Measurements from ENCODE around the gene PGAM5.
A peak's percentile ranks its signal among the peaks of the same experiment; 100 is the strongest.
"Not testable (repeated sequence)": the region's sequence is repeated elsewhere in the genome, so short reads cannot be mapped to it uniquely, and the experiment has no call there.

Gene PGAM5

DNA sequence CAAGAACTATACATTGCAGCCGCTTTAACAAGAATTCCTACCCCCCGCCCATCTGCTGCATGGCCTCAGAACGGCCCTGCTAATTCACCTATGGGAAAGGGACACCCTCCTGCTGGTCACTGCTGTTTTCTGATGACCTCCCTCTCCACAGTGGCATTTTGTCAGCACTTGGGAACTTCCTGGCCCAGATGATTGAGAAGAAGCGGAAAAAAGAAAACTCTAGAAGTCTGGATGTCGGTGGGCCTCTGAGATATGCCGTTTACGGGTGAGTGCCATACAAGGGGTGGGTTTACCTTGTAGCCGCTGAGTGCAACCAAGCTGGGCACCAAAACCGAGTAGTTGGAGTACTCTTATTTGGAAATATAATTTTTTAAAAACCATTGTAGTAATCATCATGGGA lies 20.5 kb upstream of the PGAM5 start:
- Histone ChIP-seq H3K9me3 (ENCODE audit: control insufficient read depth in 2 of 2, low read length in 2 of 2) (no peaks in the 10 kb centered on the region), H3K4me3 (ENCODE audit: low read length in 2 of 2) (no peak overlapping the region), H3K27me3 (ENCODE audit: control insufficient read depth in 1 of 2, insufficient read depth in 2 of 2, low read length in 2 of 2) (no peaks in the 10 kb centered on the region), H3K36me3 (ENCODE audit: control insufficient read depth in 2 of 2, insufficient read depth in 2 of 2, low read length in 2 of 2) (peaks cover 0 to 2% of the 10 kb centered on the region in 2 donors), H3K27ac (ENCODE audit: low read length) (no peak overlapping the region), H3K9ac (ENCODE audit: low read length in 2 of 2) (no peak overlapping the region), H3K4me1 (ENCODE audit: control insufficient read depth, insufficient read depth, low read length) (peaks cover 17% of the 10 kb centered on the region)

DNA sequence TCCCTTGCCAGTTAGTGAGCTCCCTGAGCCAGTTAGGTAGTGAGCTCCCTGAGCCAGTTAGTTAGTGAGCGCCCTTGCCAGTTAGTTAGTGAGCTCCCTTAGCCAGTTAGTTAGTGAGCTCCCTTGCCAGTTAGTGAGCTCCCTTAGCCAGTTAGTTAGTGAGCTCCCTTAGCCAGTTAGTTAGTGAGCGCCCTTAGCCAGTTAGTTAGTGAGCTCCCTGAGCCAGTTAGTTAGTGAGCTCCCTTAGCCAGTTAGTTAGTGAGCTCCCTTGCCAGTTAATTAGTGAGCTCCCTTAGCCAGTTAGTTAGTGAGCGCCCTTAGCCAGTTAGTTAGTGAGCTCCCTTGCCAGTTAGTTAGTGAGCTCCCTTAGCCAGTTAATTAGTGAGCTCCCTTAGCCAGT lies 18.6 kb upstream of the PGAM5 start:
- not testable (repeated sequence) for H3K27ac ChIP-seq (ENCODE audit: low read length); H3K4me3 ChIP-seq (ENCODE audit: low read length in 2 of 2); H3K27me3 ChIP-seq (ENCODE audit: control insufficient read depth in 1 of 2, insufficient read depth in 2 of 2, low read length in 2 of 2); H3K9ac ChIP-seq (ENCODE audit: low read length in 2 of 2); H3K9me3 ChIP-seq (ENCODE audit: control insufficient read depth in 2 of 2, low read length in 2 of 2); H3K4me1 ChIP-seq (ENCODE audit: control insufficient read depth, insufficient read depth, low read length); H3K36me3 ChIP-seq (ENCODE audit: control insufficient read depth in 2 of 2, insufficient read depth in 2 of 2, low read length in 2 of 2)

DNA sequence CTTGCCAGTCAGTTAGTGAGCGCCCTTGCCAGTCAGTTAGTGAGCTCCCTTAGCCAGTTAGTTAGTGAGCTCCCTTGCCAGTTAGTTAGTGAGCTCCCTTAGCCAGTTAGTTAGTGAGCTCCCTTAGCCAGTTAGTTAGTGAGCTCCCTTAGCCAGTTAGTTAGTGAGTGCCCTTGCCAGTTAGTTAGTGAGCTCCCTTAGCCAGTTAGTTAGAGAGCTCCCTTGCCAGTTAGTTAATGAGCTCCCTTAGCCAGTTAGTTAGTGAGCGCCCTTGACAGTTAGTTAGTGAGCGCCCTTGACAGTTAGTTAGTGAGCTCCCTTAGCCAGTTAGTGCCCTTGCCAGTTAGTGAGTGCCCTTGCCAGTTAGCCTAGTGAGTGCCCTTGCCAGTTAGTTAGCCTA lies 15.8 kb upstream of the PGAM5 start:
- not testable (repeated sequence) for H3K36me3 ChIP-seq (ENCODE audit: control insufficient read depth in 2 of 2, insufficient read depth in 2 of 2, low read length in 2 of 2); H3K27ac ChIP-seq (ENCODE audit: low read length); H3K4me1 ChIP-seq (ENCODE audit: control insufficient read depth, insufficient read depth, low read length)

DNA sequence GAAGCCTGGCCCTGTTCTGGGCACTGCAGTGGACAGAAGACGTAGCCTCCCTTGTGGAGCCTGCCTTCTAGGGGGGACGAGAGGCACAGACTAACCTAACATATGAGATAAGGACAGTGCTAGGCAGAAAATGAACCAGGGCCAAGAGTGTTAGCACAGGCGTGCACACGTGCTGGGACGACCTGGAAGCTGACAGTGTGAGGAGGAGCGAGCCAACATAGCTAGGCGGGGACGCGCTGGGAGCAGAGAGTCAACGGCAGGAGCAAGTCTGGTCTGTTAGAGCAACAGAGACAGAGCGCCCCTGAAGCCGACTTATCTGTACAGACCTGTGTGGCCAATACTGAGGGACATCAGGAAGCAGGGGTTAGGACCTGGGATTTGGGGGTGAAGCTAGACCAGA lies 15.2 kb upstream of the PGAM5 start:
- Histone ChIP-seq H3K9ac (ENCODE audit: low read length in 2 of 2) (no peak overlapping the region), H3K36me3 (ENCODE audit: control insufficient read depth in 2 of 2, insufficient read depth in 2 of 2, low read length in 2 of 2) (peaks cover 7 to 8% of the 10 kb centered on the region in 2 donors), H3K27me3 (ENCODE audit: control insufficient read depth in 1 of 2, insufficient read depth in 2 of 2, low read length in 2 of 2) (no peaks in the 10 kb centered on the region), H3K4me1 (ENCODE audit: control insufficient read depth, insufficient read depth, low read length) (no peaks in the 10 kb centered on the region), H3K4me3 (ENCODE audit: low read length in 2 of 2) (no peak overlapping the region), H3K9me3 (ENCODE audit: control insufficient read depth in 2 of 2, low read length in 2 of 2) (no peaks in the 10 kb centered on the region), H3K27ac (ENCODE audit: low read length) (no peak overlapping the region)

More for the DNA sequence above, 15.8 kb upstream of the PGAM5 start:
- not testable (repeated sequence) for H3K27me3 ChIP-seq (ENCODE audit: control insufficient read depth in 1 of 2, insufficient read depth in 2 of 2, low read length in 2 of 2); H3K4me3 ChIP-seq (ENCODE audit: low read length in 2 of 2); H3K9ac ChIP-seq (ENCODE audit: low read length in 2 of 2); H3K9me3 ChIP-seq (ENCODE audit: control insufficient read depth in 2 of 2, low read length in 2 of 2)

DNA sequence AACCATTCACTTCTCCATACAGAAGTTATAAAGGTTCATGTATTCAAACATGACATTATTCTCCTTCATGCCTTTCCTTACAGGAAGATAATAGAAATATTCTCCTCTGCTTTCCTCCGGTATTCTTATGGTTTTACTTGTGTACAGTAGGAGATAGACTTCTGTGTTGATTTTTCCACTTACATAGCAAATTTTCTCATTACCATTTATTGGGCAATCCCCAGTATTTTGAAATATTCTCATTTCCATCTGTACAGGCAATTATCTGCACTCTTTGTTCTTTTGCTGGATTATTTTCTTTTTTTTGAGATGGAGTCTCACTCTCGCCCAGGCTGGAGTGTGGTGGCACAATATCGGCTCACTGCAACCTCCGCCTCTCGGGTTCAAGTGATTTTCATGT lies 12.3 kb upstream of the PGAM5 start:
- peaks cover 7 to 17% of the 10 kb centered on the region in 2 donors for H3K36me3 ChIP-seq (ENCODE audit: control insufficient read depth in 2 of 2, insufficient read depth in 2 of 2, low read length in 2 of 2)
- no peaks in the 10 kb centered on the region for H3K9me3 ChIP-seq (ENCODE audit: control insufficient read depth in 2 of 2, low read length in 2 of 2)
- no peak overlapping the region for H3K27ac ChIP-seq (ENCODE audit: low read length)
- H3K4me3 ChIP-seq (ENCODE audit: low read length in 2 of 2): no peak overlapping the region
- no peaks in the 10 kb centered on the region for H3K4me1 ChIP-seq (ENCODE audit: control insufficient read depth, insufficient read depth, low read length)
- no peak overlapping the region for H3K9ac ChIP-seq (ENCODE audit: low read length in 2 of 2)
- no peaks in the 10 kb centered on the region for H3K27me3 ChIP-seq (ENCODE audit: control insufficient read depth in 1 of 2, insufficient read depth in 2 of 2, low read length in 2 of 2)

- Histone ChIP-seq H3K27me3 (ENCODE audit: control insufficient read depth in 1 of 2, insufficient read depth in 2 of 2, low read length in 2 of 2) (no peaks in the 10 kb centered on the region), H3K36me3 (ENCODE audit: control insufficient read depth in 2 of 2, insufficient read depth in 2 of 2, low read length in 2 of 2) (peaks cover 6 to 26% of the 10 kb centered on the region in 2 donors), H3K4me1 (ENCODE audit: control insufficient read depth, insufficient read depth, low read length) (no peaks in the 10 kb centered on the region), H3K4me3 (ENCODE audit: low read length in 2 of 2) (no peak overlapping the region), H3K9ac (ENCODE audit: low read length in 2 of 2) (no peak overlapping the region), H3K27ac (ENCODE audit: low read length) (no peak overlapping the region), H3K9me3 (ENCODE audit: control insufficient read depth in 2 of 2, low read length in 2 of 2) (no peaks in the 10 kb centered on the region)
Observed at GRCh38 chr12:132700212-132700822, 10.3 kb upstream of the PGAM5 start.

- H3K27me3 ChIP-seq (ENCODE audit: control insufficient read depth in 1 of 2, insufficient read depth in 2 of 2, low read length in 2 of 2): no peaks in the 10 kb centered on the region
- peaks cover 2 to 19% of the 10 kb centered on the region in 2 donors for H3K36me3 ChIP-seq (ENCODE audit: control insufficient read depth in 2 of 2, insufficient read depth in 2 of 2, low read length in 2 of 2)
- H3K9ac ChIP-seq (ENCODE audit: low read length in 2 of 2): no peak overlapping the region
- H3K27ac ChIP-seq (ENCODE audit: low read length): no peak overlapping the region
- H3K9me3 ChIP-seq (ENCODE audit: control insufficient read depth in 2 of 2, low read length in 2 of 2): no peaks in the 10 kb centered on the region
- H3K4me3 ChIP-seq (ENCODE audit: low read length in 2 of 2): no peak overlapping the region
- H3K4me1 ChIP-seq (ENCODE audit: control insufficient read depth, insufficient read depth, low read length): no peaks in the 10 kb centered on the region
Observed at GRCh38 chr12:132702640-132703039, 8.0 kb upstream of the PGAM5 start.

DNA sequence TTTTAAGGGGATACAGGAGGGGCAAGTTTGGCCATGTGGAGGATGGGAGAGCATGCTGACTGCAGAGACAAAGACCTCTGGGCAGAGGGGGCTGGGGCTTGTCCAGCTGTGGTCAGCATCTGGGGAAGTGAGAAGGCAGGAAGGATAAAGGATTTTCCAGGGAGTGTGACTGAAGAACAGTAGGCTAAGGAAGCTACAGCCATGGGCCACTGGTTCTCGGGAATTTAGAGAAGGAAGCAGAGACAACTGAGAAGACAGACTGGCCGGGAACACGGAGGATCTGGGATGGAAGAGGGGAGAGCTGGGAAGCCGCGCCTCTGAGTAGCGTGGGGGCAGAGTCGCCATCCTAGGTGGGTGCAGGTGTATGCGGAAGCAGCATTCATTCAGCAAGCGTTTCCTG lies 7.0 kb upstream of the PGAM5 start:
- peaks cover 0 to 18% of the 10 kb centered on the region in 2 donors for H3K36me3 ChIP-seq (ENCODE audit: control insufficient read depth in 2 of 2, insufficient read depth in 2 of 2, low read length in 2 of 2)
- no peak overlapping the region for H3K9ac ChIP-seq (ENCODE audit: low read length in 2 of 2)
- H3K4me3 ChIP-seq (ENCODE audit: low read length in 2 of 2): no peak overlapping the region
- no peaks in the 10 kb centered on the region for H3K4me1 ChIP-seq (ENCODE audit: control insufficient read depth, insufficient read depth, low read length)
- H3K9me3 ChIP-seq (ENCODE audit: control insufficient read depth in 2 of 2, low read length in 2 of 2): no peaks in the 10 kb centered on the region
- no peaks in the 10 kb centered on the region for H3K27me3 ChIP-seq (ENCODE audit: control insufficient read depth in 1 of 2, insufficient read depth in 2 of 2, low read length in 2 of 2)
- H3K27ac ChIP-seq (ENCODE audit: low read length): no peak overlapping the region

DNA sequence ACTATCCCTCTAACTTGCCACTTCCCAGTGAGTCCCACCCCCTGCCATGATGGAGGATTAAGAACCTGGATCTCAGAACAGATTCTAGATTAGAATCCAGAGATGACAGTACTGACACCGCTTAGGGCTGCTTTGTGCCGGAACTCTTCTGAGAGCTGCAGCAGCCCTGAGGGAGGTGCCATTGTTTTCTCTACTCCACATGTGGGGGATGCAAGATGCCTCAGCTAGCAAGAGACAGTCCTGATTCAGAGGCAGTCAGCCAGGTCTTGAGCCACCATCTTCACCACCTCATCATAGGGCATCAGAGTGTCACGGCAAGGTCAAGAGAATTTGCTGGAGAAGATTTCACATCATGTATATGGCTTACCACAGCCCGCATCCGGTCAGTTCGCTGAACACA lies 3.4 kb upstream of the PGAM5 start:
- Histone ChIP-seq H3K4me3 (ENCODE audit: low read length in 2 of 2) (no peak overlapping the region), H3K9me3 (ENCODE audit: control insufficient read depth in 2 of 2, low read length in 2 of 2) (no peaks in the 10 kb centered on the region), H3K36me3 (ENCODE audit: control insufficient read depth in 2 of 2, insufficient read depth in 2 of 2, low read length in 2 of 2) (peaks cover 0 to 11% of the 10 kb centered on the region in 2 donors), H3K27me3 (ENCODE audit: control insufficient read depth in 1 of 2, insufficient read depth in 2 of 2, low read length in 2 of 2) (no peaks in the 10 kb centered on the region), H3K9ac (ENCODE audit: low read length in 2 of 2) (no peak overlapping the region), H3K4me1 (ENCODE audit: control insufficient read depth, insufficient read depth, low read length) (peaks cover 20% of the 10 kb centered on the region), H3K27ac (ENCODE audit: low read length) (no peak overlapping the region)

DNA sequence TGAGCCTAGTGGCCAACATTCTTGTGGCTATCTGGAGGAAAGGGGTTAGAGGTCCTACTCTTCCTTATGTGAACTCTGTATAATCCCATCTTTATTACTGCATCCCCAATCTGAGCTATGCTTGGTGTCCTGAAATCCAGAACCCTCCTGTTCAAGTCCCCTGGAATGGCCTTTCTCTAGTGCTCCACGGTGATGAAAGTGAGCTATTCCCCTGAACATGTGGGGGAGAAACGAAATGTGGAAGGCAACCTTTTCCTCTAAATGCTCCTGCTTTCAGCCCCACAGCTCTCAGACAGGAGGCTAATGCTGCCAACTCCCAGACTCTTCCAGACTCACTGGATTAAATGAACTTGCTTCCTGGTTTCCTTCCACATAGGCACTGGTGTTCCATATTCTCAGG lies 2.5 kb upstream of the PGAM5 start:
- Histone ChIP-seq H3K9me3 (ENCODE audit: control insufficient read depth in 2 of 2, low read length in 2 of 2) (no peaks in the 10 kb centered on the region), H3K27ac (ENCODE audit: low read length) (no peak overlapping the region), H3K4me3 (ENCODE audit: low read length in 2 of 2) (no peak overlapping the region), H3K36me3 (ENCODE audit: control insufficient read depth in 2 of 2, insufficient read depth in 2 of 2, low read length in 2 of 2) (peaks cover 0 to 9% of the 10 kb centered on the region in 2 donors), H3K9ac (ENCODE audit: low read length in 2 of 2) (no peak overlapping the region), H3K27me3 (ENCODE audit: control insufficient read depth in 1 of 2, insufficient read depth in 2 of 2, low read length in 2 of 2) (no peaks in the 10 kb centered on the region), H3K4me1 (ENCODE audit: control insufficient read depth, insufficient read depth, low read length) (peaks cover 21% of the 10 kb centered on the region)

DNA sequence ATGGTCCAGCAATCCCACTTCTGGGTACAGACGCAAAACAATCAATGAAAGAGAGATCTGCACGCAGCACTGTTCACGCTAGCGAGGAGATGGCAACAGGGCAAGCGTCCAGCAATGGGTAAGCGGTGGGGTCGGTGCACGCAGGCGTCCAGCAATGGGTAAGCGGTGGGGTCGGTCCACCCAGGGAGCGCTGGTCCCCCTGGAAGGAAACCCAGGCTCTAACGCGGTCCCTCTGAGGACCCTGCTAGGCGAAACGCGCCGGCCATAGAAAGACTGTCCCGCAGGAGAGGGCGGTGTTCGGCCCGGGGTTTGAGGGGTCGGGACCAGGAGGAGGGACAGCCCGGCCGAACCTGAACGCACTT lies 618 bp upstream of the PGAM5 start:
- peak overlapping the region; percentile 75 to 83 for H3K9ac ChIP-seq (ENCODE audit: low read length in 2 of 2)
- H3K4me1 ChIP-seq (ENCODE audit: control insufficient read depth, insufficient read depth, low read length): peaks cover 23% of the 10 kb centered on the region
- H3K27ac ChIP-seq (ENCODE audit: low read length): peak overlapping the region; percentile 41
- H3K36me3 ChIP-seq (ENCODE audit: control insufficient read depth in 2 of 2, insufficient read depth in 2 of 2, low read length in 2 of 2): peaks cover 4% of the 10 kb centered on the region in 2 donors
- peak overlapping the region; percentile 88 to 91 for H3K4me3 ChIP-seq (ENCODE audit: low read length in 2 of 2)
- H3K27me3 ChIP-seq (ENCODE audit: control insufficient read depth in 1 of 2, insufficient read depth in 2 of 2, low read length in 2 of 2): no peaks in the 10 kb centered on the region
- no peaks in the 10 kb centered on the region for H3K9me3 ChIP-seq (ENCODE audit: control insufficient read depth in 2 of 2, low read length in 2 of 2)
